ENCODE measurements around the gene SLC2A9. TPM values are rescaled to one million over a fixed set of nuclear protein-coding genes. Genes with fewer than 3 reads are reported as not detected.

The SLC2A9 gene
- total RNA-seq, 1 donor from 2014 or later, result 4.8 TPM

DNA sequence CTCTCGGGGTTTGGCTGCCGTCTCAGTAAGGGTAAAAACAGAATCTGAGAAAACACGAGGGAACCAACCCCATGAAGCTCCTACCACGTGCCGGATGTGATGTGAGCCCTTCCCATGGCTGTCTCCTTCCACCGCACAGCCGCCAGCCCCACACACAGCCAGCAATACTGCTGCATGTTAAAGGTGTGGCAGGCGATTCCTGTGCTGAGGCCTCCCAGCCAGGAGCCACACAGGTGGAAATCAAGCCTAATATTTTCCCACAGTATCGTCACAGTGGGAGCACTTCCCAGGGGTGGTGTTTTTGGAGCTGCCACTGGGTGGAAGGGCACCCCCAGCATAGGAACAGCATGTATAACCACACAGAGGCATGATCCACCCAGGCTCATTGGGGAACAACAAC is 77.5 kb downstream of the SLC2A9 start:
- DNase-seq (ENCODE audit: low spot score in 2 of 2, unreplicated experiment in 2 of 2), result no peak
- no peaks in the 10 kb centered on the region for H3K9me3 Mint-ChIP-seq
- no peak for TF ChIP-seq CTCF (IDR thresholded peaks at IDR 0.05; ENCODE audit: unreplicated experiment)
- no peaks in the 10 kb centered on the region for H3K36me3 Mint-ChIP-seq
- H3K4me3 Mint-ChIP-seq, result no peak overlapping the region
- H3K27me3 Mint-ChIP-seq (ENCODE audit: low read depth), result peaks cover 30% of the 10 kb centered on the region
- H3K4me1 Mint-ChIP-seq, result no peaks in the 10 kb centered on the region
- H3K27ac Mint-ChIP-seq, result no peak overlapping the region

GRCh38 chr4:9942921-9943600 is 78.2 kb downstream of the SLC2A9 start:
- no peak overlapping the region for H3K27ac Mint-ChIP-seq
- TF ChIP-seq CTCF (IDR thresholded peaks at IDR 0.05; ENCODE audit: unreplicated experiment), result no peak
- H3K4me3 Mint-ChIP-seq, result no peak overlapping the region
- H3K27me3 Mint-ChIP-seq (ENCODE audit: low read depth), result peaks cover 27% of the 10 kb centered on the region
- DNase-seq (ENCODE audit: low spot score in 2 of 2, unreplicated experiment in 2 of 2), result no peak
- no peaks in the 10 kb centered on the region for H3K9me3 Mint-ChIP-seq
- no peaks in the 10 kb centered on the region for H3K36me3 Mint-ChIP-seq
- H3K4me1 Mint-ChIP-seq, result no peaks in the 10 kb centered on the region

- Mint-ChIP-seq H3K9me3 (no peaks in the 10 kb centered on the region), H3K27me3 (ENCODE audit: low read depth) (peaks cover 31% of the 10 kb centered on the region), H3K4me3 (no peak overlapping the region), H3K36me3 (no peaks in the 10 kb centered on the region), H3K27ac (no peak overlapping the region), H3K4me1 (no peaks in the 10 kb centered on the region)
- TF ChIP-seq CTCF (IDR thresholded peaks at IDR 0.05; ENCODE audit: unreplicated experiment), result no peak
- DNase-seq (ENCODE audit: low spot score in 2 of 2, unreplicated experiment in 2 of 2), result no peak
Measured at GRCh38 chr4:9942139-9942538, 79.2 kb downstream of the SLC2A9 start.

GRCh38 chr4:9940041-9940440 is 81.3 kb downstream of the SLC2A9 start:
- DNase-seq (ENCODE audit: low spot score in 2 of 2, unreplicated experiment in 2 of 2), result no peak
- H3K9me3 Mint-ChIP-seq, result no peaks in the 10 kb centered on the region
- no peaks in the 10 kb centered on the region for H3K36me3 Mint-ChIP-seq
- H3K4me1 Mint-ChIP-seq, result no peaks in the 10 kb centered on the region
- TF ChIP-seq CTCF (IDR thresholded peaks at IDR 0.05; ENCODE audit: unreplicated experiment), result no peak
- peaks cover 29% of the 10 kb centered on the region for H3K27me3 Mint-ChIP-seq (ENCODE audit: low read depth)
- H3K27ac Mint-ChIP-seq, result no peak overlapping the region
- no peak overlapping the region for H3K4me3 Mint-ChIP-seq

DNA sequence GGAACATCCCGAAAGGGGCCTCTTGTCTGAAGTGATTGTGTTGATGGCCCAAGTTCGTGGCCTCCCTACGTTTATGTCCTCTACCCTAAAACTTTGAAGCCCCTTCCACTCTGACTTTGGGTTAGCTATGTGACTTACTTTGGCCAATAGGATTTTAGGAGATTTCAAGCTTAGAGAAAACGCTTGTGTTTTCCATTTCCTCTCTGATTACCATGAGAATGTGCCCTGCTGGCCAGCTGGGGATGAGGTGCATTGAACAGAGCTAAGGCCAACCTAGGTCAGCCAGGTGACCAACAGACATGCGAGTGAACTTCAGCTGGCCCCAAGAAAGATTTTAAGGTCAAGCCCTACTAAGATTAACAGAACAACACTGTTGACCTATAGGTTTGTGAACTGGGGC is 82.4 kb downstream of the SLC2A9 start:
- no peak for DNase-seq (ENCODE audit: low spot score in 2 of 2, unreplicated experiment in 2 of 2)
- no peak overlapping the region for H3K27ac Mint-ChIP-seq

More for the DNA sequence above, 82.4 kb downstream of the SLC2A9 start:
- no peaks in the 10 kb centered on the region for H3K4me1 Mint-ChIP-seq
- H3K4me3 Mint-ChIP-seq, result no peak overlapping the region
- H3K9me3 Mint-ChIP-seq, result no peaks in the 10 kb centered on the region
- peaks cover 29% of the 10 kb centered on the region for H3K27me3 Mint-ChIP-seq (ENCODE audit: low read depth)
- no peak for TF ChIP-seq CTCF (IDR thresholded peaks at IDR 0.05; ENCODE audit: unreplicated experiment)
- no peaks in the 10 kb centered on the region for H3K36me3 Mint-ChIP-seq
